ENCODE measurements around the gene APOL5. TPM values are rescaled to one million over a fixed set of nuclear protein-coding genes. Genes with fewer than 3 reads are reported as not detected.

APOL5 gene
- total RNA-seq, 1 experiment from 2014 or later, result not detected

GRCh38 chr22:35688913-35689675 lies 28.6 kb upstream of the APOL5 start:
- Mint-ChIP-seq H3K4me3 (no peak overlapping the region), H3K9me3 (peaks cover 4% of the 10 kb centered on the region), H3K36me3 (no peaks in the 10 kb centered on the region; the same call in 1 of the 2 replicates), H3K4me1 (no peaks in the 10 kb centered on the region), H3K27me3 (ENCODE audit: low read depth) (no peaks in the 10 kb centered on the region; the same call in 1 of the 2 replicates), H3K27ac (no peak overlapping the region)
- CTCF ChIA-PET, result no interaction called here
- DNase-seq (ENCODE audit: low spot score), result no peak
- TF ChIP-seq IRF2 (CRISPR knock-in tag; IDR thresholded peaks at IDR 0.05; ENCODE audit: borderline replicate concordance, low read depth), result no peak
- no peak for TF ChIP-seq ATF1 (CRISPR knock-in tag; IDR thresholded peaks at IDR 0.05)
- no peak for TF ChIP-seq TEAD4 (CRISPR knock-in tag; IDR thresholded peaks at IDR 0.05)
- no peak for TF ChIP-seq CREB1 (CRISPR knock-in tag; IDR thresholded peaks at IDR 0.05)
- no peak for TF ChIP-seq FOXJ3 (CRISPR knock-in tag; IDR thresholded peaks at IDR 0.05; ENCODE audit: borderline replicate concordance)
- no peak for TF ChIP-seq TP53 (CRISPR knock-in tag; IDR thresholded peaks at IDR 0.05)
- no peak for TF ChIP-seq ETV6 (CRISPR knock-in tag; IDR thresholded peaks at IDR 0.05)
- TF ChIP-seq RELA (CRISPR knock-in tag; IDR thresholded peaks at IDR 0.05; ENCODE audit: borderline replicate concordance), result no peak
- TF ChIP-seq FOXK1 (CRISPR knock-in tag; IDR thresholded peaks at IDR 0.05), result no peak
- TF ChIP-seq GABPB1 (CRISPR knock-in tag; IDR thresholded peaks at IDR 0.05), result no peak
- TF ChIP-seq USF2 (CRISPR knock-in tag; IDR thresholded peaks at IDR 0.05), result no peak
- TF ChIP-seq PREB (CRISPR knock-in tag; IDR thresholded peaks at IDR 0.05; ENCODE audit: borderline replicate concordance), result no peak
- TF ChIP-seq NFE2L1 (CRISPR knock-in tag; IDR thresholded peaks at IDR 0.05), result no peak
- ATAC-seq, result no peak
- POLR2A ChIA-PET, result no interaction called here

GRCh38 chr22:35690001-35690400 lies 27.7 kb upstream of the APOL5 start:
- ATAC-seq (no peak), DNase-seq (ENCODE audit: low spot score) (no peak)
- ChIA-PET CTCF (interaction anchor here (0.7 to 1.2 kb wide), 3 partner anchors 30 to 470 kb away, joined by 3 to 6 read pairs (median 3); no protein-coding TSS in a partner anchor), POLR2A (interaction anchor here (0.7 kb wide), 1 partner anchor 233 kb away, joined by 4 read pairs; no protein-coding TSS in a partner anchor)
- H3K27ac Mint-ChIP-seq, result no peak overlapping the region
- H3K4me1 Mint-ChIP-seq, result no peaks in the 10 kb centered on the region
- TF ChIP-seq TCF7 (CRISPR knock-in tag; IDR thresholded peaks at IDR 0.05; ENCODE audit: low read depth) (no peak), NFYB (CRISPR knock-in tag; conservative IDR thresholded peaks at IDR 0.05; ENCODE audit: low read depth) (no peak), USF1 (CRISPR knock-in tag; IDR thresholded peaks at IDR 0.05) (no peak)
- no peaks in the 10 kb centered on the region; the same call in 1 of the 2 replicates for H3K36me3 Mint-ChIP-seq
- peaks cover 4% of the 10 kb centered on the region for H3K9me3 Mint-ChIP-seq
- H3K4me3 Mint-ChIP-seq, result no peak overlapping the region
- H3K27me3 Mint-ChIP-seq (ENCODE audit: low read depth), result no peaks in the 10 kb centered on the region; the same call in 1 of the 2 replicates

- DNase-seq (ENCODE audit: low spot score), result no peak
- no peak for TF ChIP-seq EMX1 (CRISPR knock-in tag; IDR thresholded peaks at IDR 0.05)
- ChIA-PET CTCF (no interaction called here), POLR2A (no interaction called here)
- no peaks in the 10 kb centered on the region; the same call in 1 of the 2 replicates for H3K27me3 Mint-ChIP-seq (ENCODE audit: low read depth)
- no peaks in the 10 kb centered on the region for H3K4me1 Mint-ChIP-seq
- no peaks in the 10 kb centered on the region for H3K36me3 Mint-ChIP-seq
- H3K27ac Mint-ChIP-seq, result no peak overlapping the region
- H3K4me3 Mint-ChIP-seq, result no peak overlapping the region
- H3K9me3 Mint-ChIP-seq, result no peaks in the 10 kb centered on the region
- no peak for ATAC-seq
Observed at GRCh38 chr22:35695202-35695601, 22.5 kb upstream of the APOL5 start.

- CTCF ChIA-PET, result no interaction called here
- H3K4me1 Mint-ChIP-seq, result no peaks in the 10 kb centered on the region
- no peaks in the 10 kb centered on the region for H3K36me3 Mint-ChIP-seq
- no peak overlapping the region for H3K27ac Mint-ChIP-seq
- no peak for DNase-seq (ENCODE audit: low spot score)
- POLR2A ChIA-PET, result no interaction called here
- no peak overlapping the region for H3K4me3 Mint-ChIP-seq
- H3K27me3 Mint-ChIP-seq (ENCODE audit: low read depth), result no peaks in the 10 kb centered on the region; the same call in 1 of the 2 replicates
- ATAC-seq, result no peak
- H3K9me3 Mint-ChIP-seq, result no peaks in the 10 kb centered on the region
- TF ChIP-seq PRRX2 (CRISPR knock-in tag; IDR thresholded peaks at IDR 0.05) (no peak), CREM (CRISPR knock-in tag; IDR thresholded peaks at IDR 0.05) (no peak), SMAD4 (CRISPR knock-in tag; IDR thresholded peaks at IDR 0.05) (no peak), MYBL2 (CRISPR knock-in tag; IDR thresholded peaks at IDR 0.05) (no peak), ZNF317 (CRISPR knock-in tag; IDR thresholded peaks at IDR 0.05; ENCODE audit: borderline replicate concordance, low read depth) (no peak), E2F5 (CRISPR knock-in tag; IDR thresholded peaks at IDR 0.05) (no peak), ZSCAN18 (CRISPR knock-in tag; IDR thresholded peaks at IDR 0.05) (no peak), MLX (CRISPR knock-in tag; IDR thresholded peaks at IDR 0.05) (no peak)
Observed at GRCh38 chr22:35697142-35697541, 20.5 kb upstream of the APOL5 start.
